ENCODE measurements around the gene ZNF878.

The ZNF878 gene

GRCh38 chr19:12034620-12035019, 18.1 kb downstream of the ZNF878 start:
- no peak for DNase-seq

- DNase-seq, result no peak
These were observed 18.6 kb downstream of the ZNF878 start for GRCh38 chr19:12034198-12034597.

GRCh38 chr19:12015753-12016116, 37.0 kb downstream of the ZNF878 start:
- DNase-seq, result no peak

GRCh38 chr19:12015015-12015752, 37.6 kb downstream of the ZNF878 start:
- DNase-seq, result no peak

- no peak for DNase-seq
These were observed 52.4 kb downstream of the ZNF878 start for GRCh38 chr19:12000152-12000981.

- no peak for DNase-seq
These were observed 57.6 kb downstream of the ZNF878 start for GRCh38 chr19:11995174-11995573.
